ENCODE results near the gene CYP11A1. TPM values are rescaled to one million over a fixed set of nuclear protein-coding genes. Genes with fewer than 3 reads are reported as not detected.

CYP11A1 gene
- total RNA-seq, 6 donors from 2014 or later = 0.91 to 8.4 (median 1.1) TPM; not detected in 1

GRCh38 chr15:74414081-74414580 is 46.7 kb upstream of the CYP11A1 start:
- WGBS, 2 donors = 88 to 96% methylated on average over 5 of the region's 5 CpGs
- no peaks in the 10 kb centered on the region for H3K27me3 ChIP-seq
- no peak overlapping the region for H3K27ac ChIP-seq
- TF ChIP-seq EP300 (IDR thresholded peaks at IDR 0.05) (no peak), CTCF (IDR thresholded peaks at IDR 0.05) (no peak), POLR2A (IDR thresholded peaks at IDR 0.05) (no peak), POLR2AphosphoS5 (IDR thresholded peaks at IDR 0.05) (no peak)
- no peaks in the 10 kb centered on the region for H3K4me1 ChIP-seq
- ATAC-seq (ENCODE audit: low FRiP score in 2 of 2) = no peak
- no peaks in the 10 kb centered on the region for H3K9me3 ChIP-seq
- no peak for DNase-seq
- H3K36me3 ChIP-seq = peaks cover 0 to 32% (median 11%) of the 10 kb centered on the region in 4 donors
- no peak overlapping the region for H3K4me3 ChIP-seq

GRCh38 chr15:74413350-74414080 is 46.1 kb upstream of the CYP11A1 start:
- Histone ChIP-seq H3K9me3 (no peaks in the 10 kb centered on the region), H3K4me1 (no peaks in the 10 kb centered on the region), H3K36me3 (peaks cover 0 to 32% (median 11%) of the 10 kb centered on the region in 4 donors), H3K27me3 (no peaks in the 10 kb centered on the region), H3K27ac (no peak overlapping the region), H3K4me3 (no peak overlapping the region)
- no peak for TF ChIP-seq POLR2A (IDR thresholded peaks at IDR 0.05)
- no peak for TF ChIP-seq CTCF (IDR thresholded peaks at IDR 0.05)
- TF ChIP-seq EP300 (IDR thresholded peaks at IDR 0.05) = no peak
- TF ChIP-seq POLR2AphosphoS5 (IDR thresholded peaks at IDR 0.05) = no peak
- DNase-seq = no peak
- 86 to 94% methylated on average over 9 of the region's 9 CpGs for WGBS, 2 donors
- no peak for ATAC-seq (ENCODE audit: low FRiP score in 2 of 2)

DNA sequence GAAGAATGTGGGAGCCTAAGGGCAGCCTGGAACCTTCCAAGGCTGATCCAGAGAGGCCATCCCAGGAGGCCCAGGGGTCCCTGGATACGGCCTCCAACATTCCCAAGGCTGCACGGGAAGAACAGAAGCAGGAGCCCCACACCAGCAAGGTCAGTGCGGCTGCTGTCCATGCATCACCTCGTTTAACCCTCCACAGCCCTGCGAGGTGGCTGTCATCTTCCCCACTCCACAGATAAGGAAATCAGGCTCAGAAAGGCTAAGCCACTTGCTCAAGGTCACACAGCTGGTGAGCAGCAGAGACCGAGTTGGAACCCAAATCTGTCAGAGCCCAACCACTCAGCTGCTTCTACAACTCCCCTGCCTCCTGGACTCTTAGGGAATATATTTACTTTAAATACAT is 44.7 kb upstream of the CYP11A1 start:
- Histone ChIP-seq H3K9me3 (no peaks in the 10 kb centered on the region), H3K27ac (no peak overlapping the region), H3K4me3 (no peak overlapping the region), H3K36me3 (peaks cover 0 to 32% (median 11%) of the 10 kb centered on the region in 4 donors), H3K27me3 (no peaks in the 10 kb centered on the region), H3K4me1 (no peaks in the 10 kb centered on the region)
- DNase-seq (no peak), ATAC-seq (ENCODE audit: low FRiP score in 2 of 2) (no peak)
- WGBS, 2 donors = 75 to 84% methylated on average over 6 of the region's 6 CpGs
- no peak for TF ChIP-seq CTCF (IDR thresholded peaks at IDR 0.05)
- TF ChIP-seq POLR2AphosphoS5 (IDR thresholded peaks at IDR 0.05) = no peak
- no peak for TF ChIP-seq EP300 (IDR thresholded peaks at IDR 0.05)
- no peak for TF ChIP-seq POLR2A (IDR thresholded peaks at IDR 0.05)

DNA sequence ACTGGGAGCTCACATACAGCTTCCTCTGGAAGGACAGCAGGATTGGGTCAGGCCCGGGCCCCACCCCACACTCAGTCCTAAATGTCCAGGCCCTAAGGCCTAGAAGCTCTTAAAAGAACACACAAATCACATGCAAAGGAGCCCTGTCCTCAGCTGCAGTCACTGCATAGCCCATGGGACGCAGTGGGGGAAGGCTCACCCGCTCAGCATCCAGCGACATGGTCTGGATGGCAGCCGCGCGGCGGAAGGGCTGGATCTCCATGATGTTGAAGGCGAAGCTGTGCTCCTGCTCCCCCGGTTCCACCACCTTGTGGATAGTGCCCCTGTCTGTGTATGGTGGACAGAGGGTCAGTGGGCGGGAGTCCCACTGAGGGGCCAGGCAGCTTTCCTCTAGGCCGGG is 44.2 kb upstream of the CYP11A1 start:
- peaks cover 0 to 32% (median 11%) of the 10 kb centered on the region in 4 donors for H3K36me3 ChIP-seq
- no peak overlapping the region for H3K4me3 ChIP-seq
- no peaks in the 10 kb centered on the region for H3K27me3 ChIP-seq
- no peaks in the 10 kb centered on the region for H3K4me1 ChIP-seq
- H3K27ac ChIP-seq = no peak overlapping the region
- DNase-seq (peak in 1 of 2 donors; percentile 63), ATAC-seq (ENCODE audit: low FRiP score in 2 of 2) (no peak)
- WGBS, 2 donors = 96 to 100% methylated on average over 7 to 12 of the region's 12 CpGs
- TF ChIP-seq POLR2AphosphoS5 (IDR thresholded peaks at IDR 0.05) = no peak
- TF ChIP-seq POLR2A (IDR thresholded peaks at IDR 0.05) = no peak
- no peak for TF ChIP-seq CTCF (IDR thresholded peaks at IDR 0.05)
- TF ChIP-seq EP300 (IDR thresholded peaks at IDR 0.05) = no peak
- H3K9me3 ChIP-seq = no peaks in the 10 kb centered on the region

Data from upper lobe of left lung (tissue), 6 donors.